ENCODE data around the gene ACAP1. TPM values are rescaled to one million over a fixed set of nuclear protein-coding genes. Genes with fewer than 3 reads are reported as not detected.

Gene ACAP1
- total RNA-seq, 6 experiments from 2014 or later: 1.6 to 6.8 (median 2.7) TPM

DNA sequence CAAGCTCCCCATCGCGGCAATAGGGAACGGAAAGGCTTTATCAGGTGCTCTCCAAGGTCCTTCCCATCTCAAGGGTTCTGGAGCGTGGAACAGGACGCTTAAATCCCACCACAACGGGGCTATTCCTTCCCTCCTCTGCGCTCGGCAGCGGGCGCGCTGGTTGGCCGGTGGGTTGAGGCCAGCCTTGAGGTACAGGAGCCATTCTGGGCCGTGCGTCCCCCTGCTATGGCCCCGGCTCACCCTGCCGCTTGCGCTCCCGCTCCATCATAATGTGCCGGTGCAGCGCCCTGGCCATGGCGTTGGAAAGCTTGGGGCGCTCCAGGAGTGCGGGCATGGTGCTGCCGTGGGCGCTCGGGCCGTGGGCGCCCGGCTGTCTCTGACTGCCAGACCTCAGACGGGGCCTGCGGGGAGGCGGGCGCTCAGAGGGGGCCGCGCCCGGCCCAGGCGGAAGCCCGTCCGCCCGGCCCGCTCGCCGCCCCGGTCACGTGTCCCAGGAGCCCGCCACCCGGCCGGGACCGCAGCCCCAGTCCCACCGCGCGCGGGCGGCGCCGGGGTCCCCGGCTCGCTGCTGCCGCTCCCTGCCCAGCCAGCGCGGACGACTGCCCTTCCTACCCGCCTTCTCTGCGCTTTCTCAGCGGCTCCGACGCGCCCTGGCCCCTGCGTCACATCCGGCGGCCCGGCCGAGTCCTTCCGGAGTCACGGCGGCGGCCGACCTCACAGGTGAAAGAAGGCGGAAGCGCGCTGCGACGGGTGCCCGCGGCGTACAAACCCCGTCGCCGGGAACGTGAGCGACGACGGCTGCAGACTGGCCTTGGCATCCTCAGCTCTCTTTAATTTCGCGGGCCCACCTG is 21.4 kb upstream of the ACAP1 start, which contains the start of gene GPS2:
Gene GPS2 (minus strand): TSS at position 642 of the 851 bp plus-strand sequence. CDS start 308 bp downstream, at position 334.
- peak; percentile 85 to 93 (median 88) for ATAC-seq
- Histone ChIP-seq H3K4me1 (peaks cover 0 to 13% (median 6%) of the 10 kb centered on the region in 4 donors), H3K36me3 (peaks cover 7 to 53% (median 27%) of the 10 kb centered on the region in 4 donors), H3K27ac (peak within 1 kb of the TSS; percentile 84 to 96 (median 91)), H3K4me3 (peak within 1 kb of the TSS; percentile 72 to 95 (median 82)), H3K9me3 (no peaks in the 10 kb centered on the region), H3K27me3 (no peaks in the 10 kb centered on the region)
- TF ChIP-seq, protein P1, sequence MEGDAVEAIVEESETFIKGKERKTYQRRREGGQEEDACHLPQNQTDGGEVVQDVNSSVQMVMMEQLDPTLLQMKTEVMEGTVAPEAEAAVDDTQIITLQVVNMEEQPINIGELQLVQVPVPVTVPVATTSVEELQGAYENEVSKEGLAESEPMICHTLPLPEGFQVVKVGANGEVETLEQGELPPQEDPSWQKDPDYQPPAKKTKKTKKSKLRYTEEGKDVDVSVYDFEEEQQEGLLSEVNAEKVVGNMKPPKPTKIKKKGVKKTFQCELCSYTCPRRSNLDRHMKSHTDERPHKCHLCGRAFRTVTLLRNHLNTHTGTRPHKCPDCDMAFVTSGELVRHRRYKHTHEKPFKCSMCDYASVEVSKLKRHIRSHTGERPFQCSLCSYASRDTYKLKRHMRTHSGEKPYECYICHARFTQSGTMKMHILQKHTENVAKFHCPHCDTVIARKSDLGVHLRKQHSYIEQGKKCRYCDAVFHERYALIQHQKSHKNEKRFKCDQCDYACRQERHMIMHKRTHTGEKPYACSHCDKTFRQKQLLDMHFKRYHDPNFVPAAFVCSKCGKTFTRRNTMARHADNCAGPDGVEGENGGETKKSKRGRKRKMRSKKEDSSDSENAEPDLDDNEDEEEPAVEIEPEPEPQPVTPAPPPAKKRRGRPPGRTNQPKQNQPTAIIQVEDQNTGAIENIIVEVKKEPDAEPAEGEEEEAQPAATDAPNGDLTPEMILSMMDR (IDR thresholded peaks at IDR 0.05): no peak
- TF ChIP-seq POLR2A (IDR thresholded peaks at IDR 0.05): peak; percentile 89
- WGBS (ENCODE audit: insufficient coverage, low coverage, low lambda C conversion rate, missing lambda C conversion rate): 1% methylated on average over 18 of the region's 95 CpGs
- intact Hi-C loops (cut with DNase I): no loop called here
- DNase-seq: peak; percentile 95 to 96 (median 96)

DNA sequence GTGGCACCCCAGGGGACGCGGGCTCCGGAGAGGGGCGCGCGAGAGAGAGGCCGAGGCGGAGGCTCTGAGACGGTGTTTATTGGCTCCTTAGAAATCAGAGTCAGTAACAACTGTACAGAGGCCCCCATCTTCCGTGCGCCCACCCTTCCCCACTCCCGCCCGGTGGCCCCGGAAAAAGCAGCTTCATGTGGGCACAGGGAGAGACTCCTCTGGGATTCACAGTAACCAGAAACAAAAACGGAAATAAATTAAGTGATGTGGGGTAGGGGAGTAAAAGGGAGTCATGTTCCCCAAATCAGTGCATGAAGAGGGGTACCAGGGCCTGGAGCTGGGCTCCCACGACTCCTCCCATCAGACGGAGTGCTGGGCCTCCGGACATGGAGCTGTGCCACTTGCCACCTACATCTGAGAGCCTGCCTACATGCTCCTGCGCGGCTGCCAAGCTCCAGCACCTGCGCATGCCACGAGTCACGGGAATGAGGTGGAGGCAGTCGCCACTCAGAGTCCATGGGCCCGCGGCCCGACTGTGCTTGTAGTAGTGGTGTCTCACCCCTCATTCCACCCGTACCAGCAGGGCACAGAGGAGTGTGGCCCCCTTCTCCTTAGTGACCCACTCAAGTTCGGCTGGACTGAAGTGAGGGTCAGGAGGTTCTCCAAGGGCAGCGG is 20.6 kb upstream of the ACAP1 start:
- no peak for TF ChIP-seq POLR2A (IDR thresholded peaks at IDR 0.05)
- TF ChIP-seq, protein P1 (IDR thresholded peaks at IDR 0.05): no peak
- H3K27me3 ChIP-seq: no peaks in the 10 kb centered on the region
- H3K36me3 ChIP-seq: peaks cover 0 to 49% (median 22%) of the 10 kb centered on the region in 4 donors
- peak overlapping the region; percentile 72 to 95 (median 82) for H3K4me3 ChIP-seq
- H3K4me1 ChIP-seq: peaks cover 0 to 12% (median 6%) of the 10 kb centered on the region in 4 donors
- H3K27ac ChIP-seq: peak overlapping the region; percentile 84 to 96 (median 91)
- ATAC-seq: peak in 3 of 4 donors; percentile 8 to 17 (median 15)
- intact Hi-C loops (cut with DNase I): no loop called here
- no peak for DNase-seq
- 9% methylated on average over 17 of the region's 30 CpGs for WGBS (ENCODE audit: insufficient coverage, low coverage, low lambda C conversion rate, missing lambda C conversion rate)
- no peaks in the 10 kb centered on the region for H3K9me3 ChIP-seq

DNA sequence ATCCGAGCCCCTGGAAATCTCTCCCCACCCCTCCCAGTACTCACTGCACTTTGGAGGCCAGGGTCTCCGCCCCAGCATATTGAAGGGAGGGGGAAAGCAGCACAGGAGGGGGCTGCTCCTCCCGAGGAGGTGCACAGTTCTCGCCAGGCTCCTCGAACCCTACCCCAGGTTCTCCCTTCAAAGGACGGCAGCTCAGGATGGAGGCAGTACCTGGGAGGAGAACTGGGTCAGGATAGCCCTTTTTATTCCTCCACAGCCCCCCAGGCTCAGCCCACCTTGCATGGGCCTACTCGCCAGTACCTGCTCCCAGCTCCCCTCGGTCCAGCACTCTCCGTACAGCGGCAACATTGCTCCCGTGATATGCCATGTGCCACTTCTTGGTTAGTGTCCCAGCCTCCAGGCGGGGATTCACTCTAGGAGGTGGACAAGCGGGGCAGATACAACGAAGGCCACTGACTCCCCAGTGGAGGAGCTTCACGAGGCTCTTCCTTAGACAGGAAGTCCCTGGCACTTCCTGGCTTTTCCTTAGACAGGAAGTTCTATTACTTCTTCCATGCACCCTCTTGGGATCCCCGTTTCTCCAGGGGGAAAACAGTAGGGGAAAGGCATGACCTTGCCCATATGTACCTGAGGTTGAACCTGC is 19.0 kb upstream of the ACAP1 start:
- WGBS (ENCODE audit: insufficient coverage, low coverage, low lambda C conversion rate, missing lambda C conversion rate): 86% methylated on average over 9 of the region's 16 CpGs
- Histone ChIP-seq H3K36me3 (peaks cover 0 to 47% (median 15%) of the 10 kb centered on the region in 4 donors), H3K4me3 (no peak overlapping the region), H3K27me3 (no peaks in the 10 kb centered on the region), H3K27ac (no peak overlapping the region), H3K9me3 (no peaks in the 10 kb centered on the region), H3K4me1 (peaks cover 0 to 12% (median 6%) of the 10 kb centered on the region in 4 donors)
- intact Hi-C loops (cut with DNase I): no loop called here
- TF ChIP-seq, protein P1 (IDR thresholded peaks at IDR 0.05): no peak
- TF ChIP-seq POLR2A (IDR thresholded peaks at IDR 0.05): no peak
- DNase-seq: no peak
- ATAC-seq: no peak

DNA sequence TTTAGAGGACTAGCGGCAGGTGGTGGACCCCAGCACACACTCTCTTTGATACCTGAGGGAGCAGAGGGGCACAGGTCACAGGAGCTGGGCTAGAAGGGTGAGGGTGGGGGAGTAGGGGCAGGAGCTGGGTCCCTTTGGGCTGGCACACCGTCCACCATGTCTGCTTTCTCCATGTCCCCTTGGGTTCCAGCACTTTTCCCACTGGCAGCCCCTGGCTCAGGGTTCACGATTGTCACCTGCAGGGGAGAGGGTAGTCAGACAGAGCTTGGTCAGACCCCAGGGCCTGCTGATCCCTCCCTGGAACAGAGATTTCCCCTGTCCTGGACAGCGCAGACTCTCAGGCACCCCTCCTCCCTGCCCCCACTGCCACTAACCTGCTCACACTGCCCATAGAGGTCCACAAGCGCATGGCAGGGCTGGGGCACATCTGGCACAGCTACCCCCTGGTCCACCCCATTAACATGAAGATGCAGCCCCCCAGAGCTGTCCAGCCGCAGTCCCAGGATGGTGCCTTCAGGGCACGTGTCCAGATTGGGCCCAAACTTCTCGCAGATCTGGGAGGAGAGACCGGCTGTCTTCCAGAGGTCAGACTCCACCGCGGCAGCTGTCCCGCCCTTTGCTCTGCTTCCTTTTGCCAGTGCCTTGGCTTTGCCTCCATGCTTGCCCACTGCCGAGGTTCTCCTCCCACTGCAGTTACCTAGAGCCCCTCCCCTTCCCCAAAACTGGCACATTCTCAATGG is 18.0 kb upstream of the ACAP1 start:
- TF ChIP-seq, protein P1 (IDR thresholded peaks at IDR 0.05): no peak
- TF ChIP-seq POLR2A (IDR thresholded peaks at IDR 0.05): no peak
- Histone ChIP-seq H3K27me3 (no peaks in the 10 kb centered on the region), H3K4me3 (no peak overlapping the region), H3K27ac (no peak overlapping the region), H3K4me1 (peaks cover 0 to 12% (median 6%) of the 10 kb centered on the region in 4 donors), H3K9me3 (no peaks in the 10 kb centered on the region), H3K36me3 (peaks cover 0 to 48% (median 15%) of the 10 kb centered on the region in 4 donors)
- intact Hi-C loops (cut with DNase I): no loop called here
- WGBS (ENCODE audit: insufficient coverage, low coverage, low lambda C conversion rate, missing lambda C conversion rate): no CpG with 5 or more reads among the region's 13 CpGs
- no peak for DNase-seq
- no peak for ATAC-seq
